Measurements from ENCODE around the gene PER2. TPM values are rescaled to one million over a fixed set of nuclear protein-coding genes. Genes with fewer than 3 reads are reported as not detected.

The PER2 gene
- total RNA-seq, 1 donor from 2014 or later, result 11.3 TPM

DNA sequence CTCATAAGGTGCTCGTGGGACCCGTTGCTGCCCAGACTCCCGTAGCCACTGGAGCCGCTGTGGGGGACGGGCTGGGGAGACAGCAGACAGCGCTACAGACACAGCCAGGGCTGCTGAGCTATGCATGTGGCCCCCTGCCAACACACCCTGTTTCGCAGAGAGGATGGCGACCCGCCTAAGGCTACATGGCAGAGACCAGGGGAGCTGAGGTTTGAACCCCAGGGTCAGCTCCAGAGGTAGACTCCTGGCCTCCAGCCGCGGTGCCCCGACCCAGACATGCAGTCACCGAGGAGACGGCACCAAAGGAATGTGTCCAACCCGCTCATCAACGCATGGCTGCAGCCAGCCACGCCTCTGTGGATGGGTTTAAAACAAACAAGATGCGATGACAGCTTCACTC lies 27.5 kb downstream of the PER2 start:
- TF ChIP-seq, protein P1, sequence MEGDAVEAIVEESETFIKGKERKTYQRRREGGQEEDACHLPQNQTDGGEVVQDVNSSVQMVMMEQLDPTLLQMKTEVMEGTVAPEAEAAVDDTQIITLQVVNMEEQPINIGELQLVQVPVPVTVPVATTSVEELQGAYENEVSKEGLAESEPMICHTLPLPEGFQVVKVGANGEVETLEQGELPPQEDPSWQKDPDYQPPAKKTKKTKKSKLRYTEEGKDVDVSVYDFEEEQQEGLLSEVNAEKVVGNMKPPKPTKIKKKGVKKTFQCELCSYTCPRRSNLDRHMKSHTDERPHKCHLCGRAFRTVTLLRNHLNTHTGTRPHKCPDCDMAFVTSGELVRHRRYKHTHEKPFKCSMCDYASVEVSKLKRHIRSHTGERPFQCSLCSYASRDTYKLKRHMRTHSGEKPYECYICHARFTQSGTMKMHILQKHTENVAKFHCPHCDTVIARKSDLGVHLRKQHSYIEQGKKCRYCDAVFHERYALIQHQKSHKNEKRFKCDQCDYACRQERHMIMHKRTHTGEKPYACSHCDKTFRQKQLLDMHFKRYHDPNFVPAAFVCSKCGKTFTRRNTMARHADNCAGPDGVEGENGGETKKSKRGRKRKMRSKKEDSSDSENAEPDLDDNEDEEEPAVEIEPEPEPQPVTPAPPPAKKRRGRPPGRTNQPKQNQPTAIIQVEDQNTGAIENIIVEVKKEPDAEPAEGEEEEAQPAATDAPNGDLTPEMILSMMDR (IDR thresholded peaks at IDR 0.05; ENCODE audit: insufficient read depth, low read length, severe bottlenecking), result no peak
- peaks cover 47% of the 10 kb centered on the region for H3K36me3 ChIP-seq (ENCODE audit: control insufficient read depth, insufficient read depth, low read length)
- H3K4me3 ChIP-seq (ENCODE audit: low read depth, low read length), result no peak overlapping the region
- DNase-seq (ENCODE audit: low read depth) (no peak), FAIRE-seq (no peak)
- H3K27me3 ChIP-seq (ENCODE audit: control insufficient read depth, insufficient read depth, low read length), result no peaks in the 10 kb centered on the region

DNA sequence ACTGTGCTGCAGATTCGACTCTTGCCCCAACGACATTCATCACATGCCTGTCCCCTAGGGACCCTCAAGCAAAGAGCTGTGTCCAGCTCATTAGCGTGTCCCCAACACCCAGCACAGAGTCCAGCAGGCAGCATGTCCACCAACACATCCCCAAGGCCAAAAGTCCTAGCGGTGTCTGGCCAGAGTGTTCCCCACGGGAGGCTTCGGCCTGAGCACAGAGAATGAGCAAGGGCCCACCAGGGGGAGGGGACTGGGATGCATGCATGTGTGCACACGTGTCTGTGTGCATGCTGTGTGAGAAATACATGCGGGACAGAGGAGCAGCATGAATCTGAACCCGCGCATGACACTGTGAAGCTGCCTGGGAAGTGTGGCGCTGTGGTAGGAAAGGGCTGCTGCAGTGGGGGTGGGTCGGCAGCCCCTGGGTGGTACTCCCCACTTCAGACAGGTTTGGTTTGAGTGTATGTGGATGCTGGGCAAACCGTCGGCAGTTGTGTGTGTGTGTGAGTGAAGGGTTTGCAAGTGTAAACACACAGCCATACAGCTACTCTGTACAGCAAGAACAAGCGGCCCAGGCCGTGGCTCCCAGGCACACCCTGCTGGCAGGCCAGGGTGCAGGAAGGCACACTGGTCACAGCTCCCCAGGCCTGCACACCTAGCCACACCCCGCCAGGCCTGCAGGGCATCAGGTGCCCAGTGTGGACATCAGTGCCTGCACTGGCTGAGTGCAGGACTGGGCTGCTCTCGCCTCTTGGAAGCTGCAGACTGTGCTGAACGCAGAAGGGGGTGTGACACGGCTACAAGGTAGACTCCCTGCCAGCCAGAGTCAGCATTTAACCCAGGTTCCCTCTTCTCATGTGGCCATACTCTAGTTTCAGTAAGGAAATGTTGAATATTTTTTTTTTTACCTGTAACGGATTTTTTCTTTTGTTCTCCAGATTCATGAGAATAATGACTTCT lies 29.1 kb downstream of the PER2 start:
- Histone ChIP-seq H3K4me3 (ENCODE audit: low read depth, low read length) (no peak overlapping the region), H3K27me3 (ENCODE audit: control insufficient read depth, insufficient read depth, low read length) (no peaks in the 10 kb centered on the region), H3K36me3 (ENCODE audit: control insufficient read depth, insufficient read depth, low read length) (peaks cover 57% of the 10 kb centered on the region)
- FAIRE-seq (peak; percentile 47), DNase-seq (ENCODE audit: low read depth) (no peak)
- TF ChIP-seq, protein P1 (IDR thresholded peaks at IDR 0.05; ENCODE audit: insufficient read depth, low read length, severe bottlenecking), result peak; percentile 25

DNA sequence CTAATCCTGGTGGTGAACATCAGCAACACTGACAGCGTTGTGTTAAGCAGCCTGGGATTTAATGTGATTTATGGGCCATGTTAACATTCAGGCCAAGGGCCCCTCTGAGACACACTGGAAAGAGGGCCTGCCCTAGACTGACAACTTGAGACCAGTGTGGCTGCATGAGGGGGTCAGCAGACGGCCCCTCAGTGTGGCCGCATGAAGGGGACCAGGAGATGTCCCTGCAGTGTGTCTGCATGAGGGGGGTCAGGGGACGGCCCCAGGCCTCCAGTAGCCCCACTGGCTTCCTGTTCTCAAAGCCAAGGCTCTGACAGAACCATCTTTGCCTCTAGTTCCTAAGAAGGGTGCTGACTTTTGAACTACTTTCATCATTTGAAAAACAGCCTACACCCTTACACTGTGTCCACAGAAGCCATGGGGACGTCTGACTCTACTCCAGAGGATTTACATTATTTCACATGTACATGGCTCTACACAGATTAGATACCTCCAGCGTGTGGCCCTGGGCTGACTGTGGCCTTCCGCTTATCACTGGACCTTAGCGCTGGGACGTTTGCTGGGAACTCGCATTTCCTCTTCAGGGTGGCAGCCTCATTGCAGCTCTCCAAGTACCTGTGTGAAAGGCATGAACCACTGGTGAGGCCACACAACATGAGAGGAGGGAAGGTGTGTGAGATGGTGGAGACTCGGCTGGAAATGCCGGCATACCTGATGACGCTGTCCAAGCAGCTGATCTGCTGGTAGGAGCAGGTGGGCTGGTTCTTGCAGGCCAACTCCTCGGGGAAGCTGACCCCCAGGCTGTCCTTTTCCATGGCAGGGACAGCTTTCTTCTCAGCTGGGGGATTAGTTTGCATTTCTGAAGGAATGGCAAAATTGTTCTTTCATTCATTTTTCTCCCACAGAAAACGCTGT lies 30.4 kb downstream of the PER2 start:
- no peak for DNase-seq (ENCODE audit: low read depth)
- FAIRE-seq, result no peak

DNA sequence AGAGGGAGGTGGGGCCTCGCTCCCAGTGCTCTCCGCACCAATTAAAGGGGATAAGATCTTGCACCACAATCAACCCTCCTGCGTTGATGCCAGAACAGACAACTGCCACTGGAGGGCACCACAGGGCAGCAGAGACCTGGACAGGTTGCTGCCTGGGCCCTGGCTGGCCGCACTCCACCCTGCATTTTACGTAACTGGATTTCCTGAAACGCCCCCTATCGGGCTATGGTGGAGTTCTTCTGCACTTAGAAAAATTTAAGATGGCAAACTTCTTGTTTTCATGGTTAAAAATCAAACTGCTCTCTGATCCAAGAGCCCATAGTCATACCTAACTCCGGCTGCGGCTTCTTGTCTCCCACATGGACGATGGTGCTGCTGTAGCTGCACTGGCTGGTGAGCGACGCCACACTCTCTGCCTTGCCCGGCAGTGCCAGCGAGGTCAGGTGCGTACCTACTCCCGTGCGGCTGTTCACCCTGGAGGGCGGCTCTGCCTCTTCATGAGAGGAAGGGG lies 31.8 kb downstream of the PER2 start:
- TF ChIP-seq, protein P1 (IDR thresholded peaks at IDR 0.05; ENCODE audit: insufficient read depth, low read length, severe bottlenecking), result peak; percentile 95
- no peaks in the 10 kb centered on the region for H3K27me3 ChIP-seq (ENCODE audit: control insufficient read depth, insufficient read depth, low read length)
- FAIRE-seq (no peak), DNase-seq (ENCODE audit: low read depth) (peak; percentile 85)
- no peak overlapping the region for H3K4me3 ChIP-seq (ENCODE audit: low read depth, low read length)
- H3K36me3 ChIP-seq (ENCODE audit: control insufficient read depth, insufficient read depth, low read length), result peaks cover 57% of the 10 kb centered on the region

More for the DNA sequence above, 30.4 kb downstream of the PER2 start:
- H3K4me3 ChIP-seq (ENCODE audit: low read depth, low read length), result no peak overlapping the region
- H3K27me3 ChIP-seq (ENCODE audit: control insufficient read depth, insufficient read depth, low read length), result no peaks in the 10 kb centered on the region
- TF ChIP-seq, protein P1 (IDR thresholded peaks at IDR 0.05; ENCODE audit: insufficient read depth, low read length, severe bottlenecking), result no peak
- peaks cover 60% of the 10 kb centered on the region for H3K36me3 ChIP-seq (ENCODE audit: control insufficient read depth, insufficient read depth, low read length)

DNA sequence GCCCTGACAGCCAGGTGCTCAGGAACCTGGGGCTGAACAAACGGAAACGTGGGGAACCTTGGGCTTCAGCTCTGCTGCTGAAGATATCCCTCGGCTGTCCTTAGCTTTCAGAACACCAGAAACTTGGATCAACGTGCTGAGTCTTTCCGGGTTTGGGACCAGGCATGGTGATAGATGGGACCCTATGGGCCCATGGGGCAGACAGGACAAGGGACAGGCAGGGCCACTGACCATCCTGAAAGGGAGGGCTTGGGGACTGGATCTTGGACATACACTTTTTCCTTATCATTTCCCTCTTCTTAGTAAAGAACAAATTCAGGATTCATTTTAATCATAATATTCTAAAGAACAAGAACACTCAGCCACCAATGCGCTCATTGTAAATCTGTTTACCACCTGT lies 32.3 kb downstream of the PER2 start:
- H3K27me3 ChIP-seq (ENCODE audit: control insufficient read depth, insufficient read depth, low read length), result no peaks in the 10 kb centered on the region
- TF ChIP-seq, protein P1 (IDR thresholded peaks at IDR 0.05; ENCODE audit: insufficient read depth, low read length, severe bottlenecking), result no peak
- no peak overlapping the region for H3K4me3 ChIP-seq (ENCODE audit: low read depth, low read length)
- peaks cover 53% of the 10 kb centered on the region for H3K36me3 ChIP-seq (ENCODE audit: control insufficient read depth, insufficient read depth, low read length)
- FAIRE-seq (no peak), DNase-seq (ENCODE audit: low read depth) (no peak)

Measured in bronchial epithelial cell (primary cell).